ENCODE measurements around the gene FAM228B. TPM values are rescaled to one million over a fixed set of nuclear protein-coding genes. Genes with fewer than 3 reads are reported as not detected.
"Not testable (repeated sequence)": the region's sequence is repeated elsewhere in the genome, so short reads cannot be mapped to it uniquely, and the experiment has no call there.

Gene FAM228B
- total RNA-seq, 2 experiments from 2014 or later, result 21.6 to 24.2 TPM

DNA sequence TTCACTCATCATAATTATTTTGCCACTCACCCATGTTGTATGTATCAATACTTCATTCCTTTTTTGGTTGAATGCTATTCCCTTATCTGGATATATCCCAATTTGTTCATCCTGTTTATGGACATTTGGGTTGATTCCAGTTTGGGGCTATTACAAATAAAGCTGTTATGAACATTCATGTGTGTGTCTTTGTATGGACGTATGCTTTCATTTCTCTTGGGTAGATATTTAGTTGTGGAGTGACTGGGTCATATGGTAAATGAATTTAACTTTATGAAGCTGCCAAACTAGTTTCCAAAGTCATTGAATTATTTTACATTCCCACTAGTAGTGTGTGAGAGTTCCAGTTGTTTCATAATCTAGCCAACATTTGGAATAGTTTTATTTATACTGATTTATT is 2.7 kb downstream of the FAM228B start:
- TF ChIP-seq, protein P1, sequence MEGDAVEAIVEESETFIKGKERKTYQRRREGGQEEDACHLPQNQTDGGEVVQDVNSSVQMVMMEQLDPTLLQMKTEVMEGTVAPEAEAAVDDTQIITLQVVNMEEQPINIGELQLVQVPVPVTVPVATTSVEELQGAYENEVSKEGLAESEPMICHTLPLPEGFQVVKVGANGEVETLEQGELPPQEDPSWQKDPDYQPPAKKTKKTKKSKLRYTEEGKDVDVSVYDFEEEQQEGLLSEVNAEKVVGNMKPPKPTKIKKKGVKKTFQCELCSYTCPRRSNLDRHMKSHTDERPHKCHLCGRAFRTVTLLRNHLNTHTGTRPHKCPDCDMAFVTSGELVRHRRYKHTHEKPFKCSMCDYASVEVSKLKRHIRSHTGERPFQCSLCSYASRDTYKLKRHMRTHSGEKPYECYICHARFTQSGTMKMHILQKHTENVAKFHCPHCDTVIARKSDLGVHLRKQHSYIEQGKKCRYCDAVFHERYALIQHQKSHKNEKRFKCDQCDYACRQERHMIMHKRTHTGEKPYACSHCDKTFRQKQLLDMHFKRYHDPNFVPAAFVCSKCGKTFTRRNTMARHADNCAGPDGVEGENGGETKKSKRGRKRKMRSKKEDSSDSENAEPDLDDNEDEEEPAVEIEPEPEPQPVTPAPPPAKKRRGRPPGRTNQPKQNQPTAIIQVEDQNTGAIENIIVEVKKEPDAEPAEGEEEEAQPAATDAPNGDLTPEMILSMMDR (IDR thresholded peaks at IDR 0.05), result no peak
- no peaks in the 10 kb centered on the region for H3K36me3 ChIP-seq (ENCODE audit: insufficient read depth, low read length)
- no peaks in the 10 kb centered on the region for H3K9me3 ChIP-seq (ENCODE audit: control insufficient read depth in 1 of 2, insufficient read depth in 1 of 2, low read length in 2 of 2)
- no peak for DNase-seq
- H3K27ac ChIP-seq (ENCODE audit: low read depth in 1 of 2, low read length in 2 of 2), result no peak overlapping the region
- Mint-ChIP-seq H3K4me1 (ENCODE audit: low read depth) (peaks cover 15% of the 10 kb centered on the region), H3K27me3 (no peaks in the 10 kb centered on the region), H3K9me3 (no peaks in the 10 kb centered on the region), H3K36me3 (ENCODE audit: low read depth) (no peaks in the 10 kb centered on the region), H3K4me3 (peak overlapping the region; percentile 2), H3K27ac (no peak overlapping the region)
- no peak overlapping the region for H3K4me3 ChIP-seq (ENCODE audit: low read length)
- H3K4me1 ChIP-seq (ENCODE audit: insufficient read depth, low read length), result peaks cover 14% of the 10 kb centered on the region
- ChIA-PET POLR2A (no interaction called here), CTCF (no interaction called here)
- no peaks in the 10 kb centered on the region for H3K27me3 ChIP-seq (ENCODE audit: control insufficient read depth in 1 of 2, insufficient read depth in 2 of 2, low read length in 2 of 2)
- no peak for ATAC-seq (ENCODE audit: poor library complexity)
- intact Hi-C loops (cut with DNase I, micrococcal nuclease), result no loop called here

DNA sequence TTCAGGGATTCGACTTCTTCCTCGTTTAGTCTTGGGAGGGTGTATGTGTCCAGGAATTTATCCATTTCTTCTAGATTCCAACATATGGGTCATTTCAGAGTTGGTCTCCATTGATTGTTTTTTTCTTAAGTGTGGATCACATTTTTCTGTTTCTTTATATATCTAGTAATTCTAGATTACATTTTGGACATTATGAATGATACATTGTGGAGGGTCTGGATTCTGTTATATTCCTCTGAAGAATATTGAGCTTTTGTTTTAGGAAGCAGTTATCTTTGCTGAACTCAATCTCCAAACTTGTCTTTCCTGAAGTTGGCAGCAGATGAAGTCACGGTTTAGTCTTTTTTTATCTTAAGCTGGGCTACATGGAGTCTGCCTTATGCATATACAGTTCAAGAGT is 9.3 kb downstream of the FAM228B start:
- intact Hi-C loops (cut with DNase I, micrococcal nuclease), result no loop called here
- Mint-ChIP-seq H3K27ac (no peak overlapping the region), H3K4me1 (ENCODE audit: low read depth) (no peaks in the 10 kb centered on the region), H3K36me3 (ENCODE audit: low read depth) (peaks cover 11% of the 10 kb centered on the region), H3K27me3 (no peaks in the 10 kb centered on the region), H3K9me3 (peaks cover 4% of the 10 kb centered on the region), H3K4me3 (no peak overlapping the region)
- ATAC-seq (ENCODE audit: poor library complexity) (no peak), DNase-seq (no peak)
- ChIA-PET POLR2A (no interaction called here), CTCF (no interaction called here)
- Histone ChIP-seq H3K9me3 (ENCODE audit: control insufficient read depth in 1 of 2, insufficient read depth in 1 of 2, low read length in 2 of 2) (peaks cover 0 to 8% of the 10 kb centered on the region in 2 experiments), H3K4me3 (ENCODE audit: low read length) (no peak overlapping the region), H3K27me3 (ENCODE audit: control insufficient read depth in 1 of 2, insufficient read depth in 2 of 2, low read length in 2 of 2) (no peaks in the 10 kb centered on the region), H3K4me1 (ENCODE audit: insufficient read depth, low read length) (no peaks in the 10 kb centered on the region), H3K36me3 (ENCODE audit: insufficient read depth, low read length) (no peaks in the 10 kb centered on the region), H3K27ac (ENCODE audit: low read depth in 1 of 2, low read length in 2 of 2) (no peak overlapping the region)
- TF ChIP-seq, protein P1 (IDR thresholded peaks at IDR 0.05), result no peak

DNA sequence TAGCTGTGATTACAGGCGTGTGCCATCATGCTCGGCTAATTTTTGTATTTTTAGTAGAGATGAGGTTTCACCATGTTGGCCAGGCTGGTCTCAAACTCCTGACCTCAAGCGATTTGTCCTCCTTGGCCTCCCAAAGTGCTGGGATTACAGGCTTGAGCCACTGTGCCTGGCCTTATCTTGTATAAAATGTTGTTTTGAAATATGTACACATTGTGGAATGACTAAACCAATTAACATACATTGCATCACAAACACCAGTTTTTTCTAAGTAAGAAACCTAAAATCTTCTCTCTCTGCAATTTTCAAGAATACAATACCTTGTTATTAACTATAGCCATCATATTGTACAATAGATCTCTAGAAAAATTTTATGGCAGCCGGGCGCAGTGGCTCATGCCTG is 17.0 kb downstream of the FAM228B start:
- H3K4me1 ChIP-seq (ENCODE audit: insufficient read depth, low read length); H3K36me3 Mint-ChIP-seq (ENCODE audit: low read depth); H3K27ac ChIP-seq (ENCODE audit: low read depth in 1 of 2, low read length in 2 of 2); POLR2A ChIA-PET; H3K4me1 Mint-ChIP-seq (ENCODE audit: low read depth); H3K27me3 Mint-ChIP-seq; H3K4me3 Mint-ChIP-seq; CTCF ChIA-PET; H3K9me3 Mint-ChIP-seq; DNase-seq; H3K27me3 ChIP-seq (ENCODE audit: control insufficient read depth in 1 of 2, insufficient read depth in 2 of 2, low read length in 2 of 2); H3K4me3 ChIP-seq (ENCODE audit: low read length); ATAC-seq (ENCODE audit: poor library complexity); H3K36me3 ChIP-seq (ENCODE audit: insufficient read depth, low read length); intact Hi-C loops (cut with DNase I, micrococcal nuclease); H3K9me3 ChIP-seq (ENCODE audit: control insufficient read depth in 1 of 2, insufficient read depth in 1 of 2, low read length in 2 of 2); H3K27ac Mint-ChIP-seq: not testable (repeated sequence)

DNA sequence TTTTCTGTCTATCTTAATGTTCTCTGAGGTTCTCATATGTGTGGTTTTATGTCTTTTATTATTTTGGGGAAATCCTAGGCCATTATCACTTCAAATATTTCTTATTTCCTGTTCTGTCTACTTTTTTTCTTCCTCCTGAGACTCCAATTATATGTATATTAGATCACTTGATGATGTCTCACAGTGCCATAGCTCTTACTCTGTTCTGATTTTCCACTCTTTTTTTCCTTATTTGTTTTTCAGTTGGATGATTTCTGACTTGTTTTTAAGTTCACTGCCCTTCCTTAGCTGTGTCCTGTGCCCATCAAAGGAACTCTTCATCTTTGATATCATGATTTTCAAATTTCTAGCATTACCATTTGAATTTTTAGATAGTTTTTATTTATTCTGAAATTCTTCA is 24.1 kb downstream of the FAM228B start:
- no peak overlapping the region for H3K27ac ChIP-seq (ENCODE audit: low read depth in 1 of 2, low read length in 2 of 2)
- H3K4me3 ChIP-seq (ENCODE audit: low read length), result no peak overlapping the region
- CTCF ChIA-PET, result no interaction called here
- Mint-ChIP-seq H3K27me3 (no peaks in the 10 kb centered on the region), H3K4me3 (no peak overlapping the region), H3K9me3 (peaks cover 14% of the 10 kb centered on the region), H3K36me3 (ENCODE audit: low read depth) (peaks cover 55% of the 10 kb centered on the region), H3K4me1 (ENCODE audit: low read depth) (no peaks in the 10 kb centered on the region), H3K27ac (no peak overlapping the region)
- no peaks in the 10 kb centered on the region for H3K27me3 ChIP-seq (ENCODE audit: control insufficient read depth in 1 of 2, insufficient read depth in 2 of 2, low read length in 2 of 2)
- intact Hi-C loops (cut with DNase I, micrococcal nuclease), result no loop called here
- peaks cover 9 to 13% of the 10 kb centered on the region in 2 experiments for H3K9me3 ChIP-seq (ENCODE audit: control insufficient read depth in 1 of 2, insufficient read depth in 1 of 2, low read length in 2 of 2)
- TF ChIP-seq, protein P1 (IDR thresholded peaks at IDR 0.05), result no peak
- DNase-seq (no peak), ATAC-seq (ENCODE audit: poor library complexity) (no peak)
- POLR2A ChIA-PET, result no interaction called here
- no peaks in the 10 kb centered on the region for H3K36me3 ChIP-seq (ENCODE audit: insufficient read depth, low read length)
- H3K4me1 ChIP-seq (ENCODE audit: insufficient read depth, low read length), result no peaks in the 10 kb centered on the region
